Esophagus muscularis mucosa (tissue), 4 donors: Measurements from ENCODE around the gene UBXN6.

Experiments used
- EP300 ChIP-seq: sonication (generic); formaldehyde crosslinking; IDR thresholded peaks from one replicate; pipeline ENCODE4 v1.6.1; 2017; ENCODE audit warnings: antibody characterized with exemption
- POLR2A ChIP-seq: fragments of 450-650 bp; IDR thresholded peaks from one replicate; pipeline ENCODE4 v1.6.1; 2017; ENCODE audit warnings: antibody characterized with exemption, moderate library complexity, mild to moderate bottlenecking, low read depth
- TF ChIP-seq, protein P1 (sequence below), 3 experiments: fragments of 200-600 bp in 2 of 3; fragments of 450-650 bp in 1 of 3; sonication (generic) in 2 of 3; IDR thresholded peaks; one replicate each; pipeline ENCODE4 v1.5.1; 2017 to 2019; ENCODE audit warnings: antibody characterized with exemption in 3 of 3, mild to moderate bottlenecking in 2 of 3, moderate library complexity in 1 of 3

DNA sequence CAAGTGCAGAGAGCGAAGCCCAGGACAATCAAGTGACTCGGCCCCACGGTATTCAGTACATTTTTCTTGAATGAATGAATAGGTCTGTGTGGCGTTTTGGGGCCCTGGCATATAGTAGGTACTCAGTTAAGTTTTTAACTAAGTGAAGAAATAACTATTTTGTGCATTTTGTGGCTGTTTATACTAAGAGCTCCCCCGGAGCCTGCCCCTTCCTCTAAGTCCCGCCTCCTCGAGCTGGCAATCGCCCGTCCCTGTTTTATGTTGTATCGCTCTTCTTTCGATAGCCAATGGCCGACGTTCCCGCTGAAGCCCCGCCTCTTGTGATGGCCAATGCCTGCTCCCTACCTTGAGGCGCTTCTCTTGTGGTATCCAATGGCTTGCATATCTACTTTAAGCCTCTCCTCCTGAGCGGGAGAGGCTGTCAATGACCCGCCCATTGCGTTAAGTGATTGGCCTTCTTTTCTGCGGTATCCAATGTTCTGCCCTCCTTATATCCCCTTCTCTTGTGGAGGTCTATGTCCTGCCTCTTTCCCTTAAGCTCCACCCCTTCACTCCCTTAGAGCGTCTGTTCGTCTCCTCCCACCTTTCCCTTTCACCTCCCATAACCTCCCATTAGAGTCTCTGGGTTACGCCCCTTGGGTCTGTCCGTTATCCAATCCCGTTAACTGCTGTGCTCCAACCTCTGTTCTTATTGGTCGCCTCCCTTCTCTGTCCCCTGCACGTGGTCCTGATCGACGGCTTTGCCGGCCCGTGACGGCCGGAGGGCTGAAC is 14.0 kb upstream of the UBXN6 start:
- TF ChIP-seq POLR2A (peak; percentile 28), EP300 (no peak)
- TF ChIP-seq, protein P1, sequence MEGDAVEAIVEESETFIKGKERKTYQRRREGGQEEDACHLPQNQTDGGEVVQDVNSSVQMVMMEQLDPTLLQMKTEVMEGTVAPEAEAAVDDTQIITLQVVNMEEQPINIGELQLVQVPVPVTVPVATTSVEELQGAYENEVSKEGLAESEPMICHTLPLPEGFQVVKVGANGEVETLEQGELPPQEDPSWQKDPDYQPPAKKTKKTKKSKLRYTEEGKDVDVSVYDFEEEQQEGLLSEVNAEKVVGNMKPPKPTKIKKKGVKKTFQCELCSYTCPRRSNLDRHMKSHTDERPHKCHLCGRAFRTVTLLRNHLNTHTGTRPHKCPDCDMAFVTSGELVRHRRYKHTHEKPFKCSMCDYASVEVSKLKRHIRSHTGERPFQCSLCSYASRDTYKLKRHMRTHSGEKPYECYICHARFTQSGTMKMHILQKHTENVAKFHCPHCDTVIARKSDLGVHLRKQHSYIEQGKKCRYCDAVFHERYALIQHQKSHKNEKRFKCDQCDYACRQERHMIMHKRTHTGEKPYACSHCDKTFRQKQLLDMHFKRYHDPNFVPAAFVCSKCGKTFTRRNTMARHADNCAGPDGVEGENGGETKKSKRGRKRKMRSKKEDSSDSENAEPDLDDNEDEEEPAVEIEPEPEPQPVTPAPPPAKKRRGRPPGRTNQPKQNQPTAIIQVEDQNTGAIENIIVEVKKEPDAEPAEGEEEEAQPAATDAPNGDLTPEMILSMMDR (IDR thresholded peaks at IDR 0.05): peak in 1 of 3 experiments; percentile 24
